Chondrocyte (in vitro differentiated cells): ENCODE data around the gene TUFT1. TPM values are rescaled to one million over a fixed set of nuclear protein-coding genes. Genes with fewer than 3 reads are reported as not detected.

ENCODE experiments used
- DNase-seq: peaks from one replicate; pipeline ENCODE4 v3.0.0; 2021; ENCODE audit warnings: mixed read lengths, low spot score
- H3K27ac Mint-ChIP-seq: one replicate; pipeline ENCODE4 v1.8.0; 2021; ENCODE audit warnings: mild to moderate bottlenecking, moderate library complexity, mixed read lengths; ENCODE audit not compliant: unreplicated experiment
- H3K27me3 Mint-ChIP-seq: 2 replicates; pipeline ENCODE4 v1.8.0; 2021; ENCODE audit warnings: low read depth, mixed read lengths
- H3K36me3 Mint-ChIP-seq: 2 replicates; pipeline ENCODE4 v1.8.0; 2021; ENCODE audit warnings: low read depth, mixed read lengths
- H3K4me1 Mint-ChIP-seq: 2 replicates; pipeline ENCODE4 v1.8.0; 2021; ENCODE audit warnings: low read depth, mild to moderate bottlenecking, mixed read lengths
- H3K4me3 Mint-ChIP-seq: one replicate; pipeline ENCODE4 v1.8.0; 2021; ENCODE audit warnings: mild to moderate bottlenecking, moderate library complexity, mixed read lengths; ENCODE audit not compliant: unreplicated experiment
- H3K9me3 Mint-ChIP-seq: 2 replicates; pipeline ENCODE4 v1.8.0; 2021; ENCODE audit warnings: low read depth, mixed read lengths
- CTCF ChIP-seq: fragments of 200-600 bp; sonication (generic); IDR thresholded peaks from 2 replicates; pipeline ENCODE4 v1.5.0; 2021; ENCODE audit warnings: antibody characterized with exemption, mild to moderate bottlenecking, moderate library complexity
- total RNA-seq: library from RNA; stranded (reverse); gene quantifications from 3 replicates; pipeline ENCODE4 v1.2.1, GENCODE V29; 2021

TUFT1 gene
- total RNA-seq, 1 donor from 2014 or later: 33.0 TPM

GRCh38 chr1:151509350-151510019 is 30.6 kb upstream of the TUFT1 start:
- TF ChIP-seq CTCF: no peak
- no peaks in the 10 kb centered on the region for H3K9me3 Mint-ChIP-seq
- no peaks in the 10 kb centered on the region for H3K36me3 Mint-ChIP-seq
- H3K27ac Mint-ChIP-seq: no peak overlapping the region
- DNase-seq: peak; percentile 50
- peaks cover 22% of the 10 kb centered on the region for H3K4me1 Mint-ChIP-seq
- peaks cover 6% of the 10 kb centered on the region for H3K27me3 Mint-ChIP-seq
- no peak overlapping the region for H3K4me3 Mint-ChIP-seq

- H3K36me3 Mint-ChIP-seq: no peaks in the 10 kb centered on the region
- TF ChIP-seq CTCF: no peak
- no peak overlapping the region for H3K27ac Mint-ChIP-seq
- peaks cover 22% of the 10 kb centered on the region for H3K4me1 Mint-ChIP-seq
- H3K9me3 Mint-ChIP-seq: no peaks in the 10 kb centered on the region
- peak; percentile 4 for DNase-seq
- peaks cover 6% of the 10 kb centered on the region for H3K27me3 Mint-ChIP-seq
- H3K4me3 Mint-ChIP-seq: peak overlapping the region; percentile 18
These were observed 30.1 kb upstream of the TUFT1 start for GRCh38 chr1:151510020-151510405.

- Mint-ChIP-seq H3K4me3 (peak overlapping the region; percentile 67), H3K9me3 (no peaks in the 10 kb centered on the region)
- DNase-seq: no peak
These were observed 29.5 kb upstream of the TUFT1 start for GRCh38 chr1:151510614-151510956.

GRCh38 chr1:151510957-151511635 is 29.0 kb upstream of the TUFT1 start, which contains the start of gene CGN:
TSS of gene CGN (plus strand) at chr1:151511387. CDS start at chr1:151518520, 7,133 bp downstream.
- H3K36me3 Mint-ChIP-seq: no peaks in the 10 kb centered on the region
- H3K9me3 Mint-ChIP-seq: no peaks in the 10 kb centered on the region
- TF ChIP-seq CTCF: no peak
- H3K4me3 Mint-ChIP-seq: peak within 1 kb of the TSS; percentile 67
- H3K27ac Mint-ChIP-seq: peak within 1 kb of the TSS; percentile 32
- peak; percentile 91 for DNase-seq
- peaks cover 4% of the 10 kb centered on the region for H3K27me3 Mint-ChIP-seq
- peaks cover 25% of the 10 kb centered on the region for H3K4me1 Mint-ChIP-seq

More at GRCh38 chr1:151510614-151510956, 29.5 kb upstream of the TUFT1 start:
- H3K36me3 Mint-ChIP-seq: no peaks in the 10 kb centered on the region
- H3K27ac Mint-ChIP-seq: no peak overlapping the region
- peaks cover 22% of the 10 kb centered on the region for H3K4me1 Mint-ChIP-seq
- H3K27me3 Mint-ChIP-seq: peaks cover 6% of the 10 kb centered on the region
- no peak for TF ChIP-seq CTCF

- Mint-ChIP-seq H3K9me3 (no peaks in the 10 kb centered on the region), H3K4me1 (peaks cover 27% of the 10 kb centered on the region), H3K4me3 (peak overlapping the region; percentile 67), H3K27ac (no peak overlapping the region), H3K27me3 (peaks cover 4% of the 10 kb centered on the region), H3K36me3 (no peaks in the 10 kb centered on the region)
- no peak for DNase-seq
- peak; percentile 31 for TF ChIP-seq CTCF
These were observed 28.4 kb upstream of the TUFT1 start for GRCh38 chr1:151511636-151512215.
